Activated CD8-positive, alpha-beta memory T cell treated with anti-CD3 and anti-CD28 coated beads for 24 hours (primary cell): ENCODE data around the gene CPPED1.

Source experiments
- DNase-seq: peaks from one replicate; pipeline ENCODE4 v3.0.0-alpha.2; 2020

Gene CPPED1

DNA sequence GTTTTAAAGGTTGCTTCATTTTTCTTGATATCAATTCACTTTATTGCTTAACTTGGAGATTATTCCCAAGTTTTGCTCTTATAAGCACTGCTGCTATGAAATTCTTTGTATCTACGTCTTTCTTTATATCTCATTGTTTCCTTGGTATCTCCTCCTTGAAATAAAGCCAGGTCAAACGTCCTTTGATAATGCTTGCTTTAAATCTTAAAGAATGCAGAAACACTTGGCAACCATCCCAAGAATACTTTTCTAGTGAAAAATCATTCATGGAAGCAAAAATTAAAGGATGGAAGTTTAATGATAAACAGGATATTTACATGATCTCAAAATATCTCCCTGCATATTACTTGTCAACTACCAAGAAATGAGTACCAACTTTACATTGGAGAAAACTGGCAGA lies 175.2 kb downstream of the CPPED1 start:
- no peak for DNase-seq

DNA sequence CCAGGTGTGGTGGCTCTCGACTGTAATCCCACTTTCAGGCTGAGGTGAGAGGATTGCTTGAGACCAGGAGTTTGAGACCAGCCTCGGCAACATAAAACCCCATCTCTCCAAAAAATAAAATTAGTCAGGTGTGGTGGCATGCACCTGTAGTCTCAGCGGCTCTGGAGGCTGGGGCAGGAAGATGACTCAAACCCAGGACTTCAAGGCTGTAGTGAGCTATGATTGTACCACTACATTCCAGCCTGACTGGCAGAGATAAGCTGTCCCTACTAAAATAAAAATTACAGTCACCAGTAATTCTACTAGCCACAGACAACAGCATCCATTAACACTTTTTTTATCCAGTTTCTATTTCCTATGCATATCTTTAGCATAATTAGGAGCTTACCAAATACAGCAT lies 176.3 kb downstream of the CPPED1 start:
- DNase-seq = peak; percentile 15

DNA sequence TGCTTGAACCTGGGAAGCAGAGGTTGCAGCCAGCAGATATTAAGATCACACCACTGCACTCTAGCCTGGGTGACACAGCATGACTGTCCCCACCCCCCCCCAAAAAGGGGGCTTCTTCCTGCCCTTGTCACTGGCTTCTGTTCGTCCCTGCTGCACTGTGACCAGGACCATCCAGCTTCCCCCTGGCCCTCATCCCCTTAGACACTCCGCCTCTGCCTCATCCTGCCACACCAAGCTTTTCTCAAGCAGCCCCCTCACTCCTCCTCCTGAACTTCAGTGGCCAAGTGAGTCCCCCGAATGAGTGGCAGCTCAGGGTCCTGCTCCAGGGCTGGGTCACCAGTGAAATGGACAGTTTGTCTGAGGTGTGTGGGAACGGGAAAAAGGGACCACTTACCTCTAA lies 177.3 kb downstream of the CPPED1 start:
- no peak for DNase-seq

DNA sequence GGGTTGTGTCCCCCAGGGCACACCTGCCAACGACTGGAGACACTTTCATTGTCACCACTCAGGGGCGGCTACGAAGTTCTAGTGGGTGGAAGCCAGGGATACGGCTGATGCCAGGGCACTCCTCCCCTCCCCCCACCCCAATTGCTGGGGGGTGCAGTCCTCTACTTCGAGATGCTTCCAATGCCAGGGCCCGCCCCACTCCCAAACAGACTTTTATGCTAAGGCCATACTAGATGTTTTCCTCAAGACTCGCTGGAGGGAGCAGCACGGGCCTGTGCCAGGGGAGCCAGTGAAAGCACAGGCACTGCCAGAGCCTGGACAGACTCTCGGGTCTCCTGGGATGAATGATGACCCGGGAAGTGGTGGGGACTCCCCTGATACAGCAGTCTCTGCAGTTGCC lies 178.0 kb downstream of the CPPED1 start:
- no peak for DNase-seq

DNA sequence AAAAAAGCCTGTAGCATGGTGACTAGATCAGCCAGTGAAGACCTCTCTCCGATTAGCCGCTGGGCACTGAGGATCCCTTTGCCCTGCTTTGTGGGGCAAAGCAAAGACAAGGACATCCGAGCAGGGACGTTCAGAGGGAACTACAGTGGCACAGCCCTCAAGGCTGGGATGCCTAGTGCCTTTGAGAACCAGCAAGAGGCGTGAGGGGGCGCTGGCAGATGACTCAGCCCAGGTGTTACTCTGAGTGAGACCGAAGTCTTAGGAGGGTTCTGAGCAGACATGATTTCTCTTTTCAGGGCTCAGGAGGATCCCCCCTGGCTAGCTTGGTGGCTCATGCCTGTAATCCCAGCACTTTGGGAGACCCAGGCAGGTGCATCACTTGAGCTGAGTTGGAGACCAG lies 178.6 kb downstream of the CPPED1 start:
- peak; percentile 52 for DNase-seq

DNA sequence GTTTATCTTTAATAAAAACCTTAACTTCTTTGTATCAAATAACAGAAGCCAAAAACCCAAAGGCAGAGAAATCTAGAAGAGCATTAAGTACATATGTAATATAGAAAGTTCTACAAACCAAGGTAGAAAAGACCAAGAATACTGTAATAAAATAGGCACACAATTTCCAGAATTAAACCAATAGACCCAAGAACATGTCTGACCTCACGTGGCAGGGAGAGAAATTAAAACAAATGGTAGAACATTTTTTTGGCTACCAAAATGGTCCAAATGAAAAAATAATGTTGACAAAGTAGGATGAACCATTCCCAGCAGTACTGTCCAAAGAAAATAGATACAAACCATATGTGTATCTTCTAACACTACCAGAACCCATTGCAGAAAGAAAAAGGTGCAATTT lies 183.5 kb downstream of the CPPED1 start:
- no peak for DNase-seq

DNA sequence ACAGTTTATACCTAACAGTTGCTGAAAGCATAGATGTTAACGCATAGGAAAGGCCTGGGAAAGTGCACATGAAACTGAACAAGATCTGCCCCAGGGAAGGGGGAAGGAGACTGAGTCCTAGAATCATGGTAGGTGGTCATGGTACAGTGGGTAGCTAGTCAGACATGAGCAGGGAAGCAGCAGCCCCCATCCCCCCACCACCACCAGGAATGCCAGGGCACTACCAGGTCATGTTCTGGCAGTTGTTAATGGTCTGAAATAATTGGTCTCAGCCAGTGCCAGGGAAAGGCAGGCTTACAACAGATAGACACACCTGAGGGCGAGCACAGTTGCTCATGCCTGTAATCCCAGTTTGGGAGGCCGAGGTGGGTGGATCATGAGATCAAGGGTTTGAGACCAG lies 185.2 kb downstream of the CPPED1 start:
- no peak for DNase-seq

DNA sequence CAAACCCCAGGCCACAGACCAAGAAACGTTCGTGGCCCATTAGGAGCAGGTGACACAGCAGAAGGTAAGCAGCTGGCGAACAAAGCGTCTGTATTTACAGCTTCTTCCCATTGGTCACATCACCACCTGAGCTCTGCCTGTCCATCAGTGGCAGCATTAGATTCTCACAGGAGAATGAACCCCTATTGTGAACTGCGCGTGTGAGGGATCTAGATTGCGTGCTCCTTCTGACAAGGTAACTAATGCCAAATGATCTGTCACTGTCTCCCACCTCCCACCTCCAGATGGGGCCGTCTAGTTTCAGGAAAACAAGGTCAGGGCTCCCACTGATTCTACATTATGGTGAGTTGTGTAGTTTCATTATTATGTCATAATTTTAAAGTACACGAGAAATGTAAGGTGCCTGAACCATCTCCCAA lies 186.3 kb downstream of the CPPED1 start:
- no peak for DNase-seq

DNA sequence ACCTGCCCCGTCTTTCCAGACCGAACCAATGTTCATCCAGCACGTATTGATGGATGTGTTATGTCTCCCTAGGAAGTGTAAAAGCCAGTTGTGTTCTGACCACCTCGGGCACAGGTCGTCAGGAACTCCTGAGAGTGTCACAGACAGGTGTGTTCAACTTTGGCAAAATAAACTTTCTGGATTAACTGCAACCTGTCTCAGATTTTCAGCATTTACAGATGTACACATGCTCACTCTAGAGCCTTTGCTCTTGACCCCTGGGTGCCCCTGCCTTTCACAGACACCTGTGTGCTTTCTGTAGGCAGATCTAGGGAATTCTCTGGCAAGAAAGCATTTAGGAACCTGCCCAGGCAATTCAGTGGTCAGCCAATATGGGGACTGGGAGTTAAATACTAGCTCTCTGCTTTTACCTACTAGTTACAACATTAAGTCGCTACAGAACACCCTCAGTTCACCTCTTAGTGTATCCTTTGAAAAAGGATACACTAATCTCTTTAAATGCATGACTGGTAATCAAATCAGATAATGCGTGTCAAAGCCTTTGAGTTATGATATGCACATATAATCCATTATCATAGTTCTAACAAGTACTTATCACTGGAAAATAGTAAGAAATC lies 188.9 kb downstream of the CPPED1 start:
- no peak for DNase-seq

DNA sequence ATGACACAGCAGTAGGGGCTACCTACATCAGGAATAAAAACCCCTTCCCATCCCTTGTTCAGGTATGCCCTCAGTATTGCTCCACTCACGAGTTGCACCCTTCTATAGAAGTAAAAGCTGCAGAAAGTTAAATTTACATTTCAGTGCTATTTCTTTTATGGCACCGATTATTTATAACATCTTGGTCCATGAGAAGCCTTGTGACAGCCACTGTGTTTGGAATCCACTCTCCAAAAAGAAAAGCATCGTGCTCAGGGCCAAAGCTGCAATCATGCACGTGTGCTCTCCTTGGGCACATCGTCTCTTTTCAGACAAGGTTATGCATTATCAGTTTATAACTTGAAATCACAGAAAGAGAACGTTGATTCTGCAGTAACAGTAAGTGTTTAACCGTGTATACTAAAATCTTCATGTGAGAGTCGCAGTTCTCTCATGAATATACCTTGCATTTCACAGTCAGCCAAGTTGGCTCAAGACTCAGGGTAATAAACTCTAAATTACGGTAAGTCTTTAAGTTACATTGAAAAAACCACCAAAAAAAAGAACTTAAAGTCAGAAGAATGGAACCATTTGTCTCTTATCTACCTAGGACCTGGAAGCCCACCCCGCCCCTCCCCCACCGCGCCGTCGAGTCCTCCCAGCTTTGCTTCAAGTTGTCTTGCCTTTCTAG lies 189.6 kb downstream of the CPPED1 start:
- no peak for DNase-seq

DNA sequence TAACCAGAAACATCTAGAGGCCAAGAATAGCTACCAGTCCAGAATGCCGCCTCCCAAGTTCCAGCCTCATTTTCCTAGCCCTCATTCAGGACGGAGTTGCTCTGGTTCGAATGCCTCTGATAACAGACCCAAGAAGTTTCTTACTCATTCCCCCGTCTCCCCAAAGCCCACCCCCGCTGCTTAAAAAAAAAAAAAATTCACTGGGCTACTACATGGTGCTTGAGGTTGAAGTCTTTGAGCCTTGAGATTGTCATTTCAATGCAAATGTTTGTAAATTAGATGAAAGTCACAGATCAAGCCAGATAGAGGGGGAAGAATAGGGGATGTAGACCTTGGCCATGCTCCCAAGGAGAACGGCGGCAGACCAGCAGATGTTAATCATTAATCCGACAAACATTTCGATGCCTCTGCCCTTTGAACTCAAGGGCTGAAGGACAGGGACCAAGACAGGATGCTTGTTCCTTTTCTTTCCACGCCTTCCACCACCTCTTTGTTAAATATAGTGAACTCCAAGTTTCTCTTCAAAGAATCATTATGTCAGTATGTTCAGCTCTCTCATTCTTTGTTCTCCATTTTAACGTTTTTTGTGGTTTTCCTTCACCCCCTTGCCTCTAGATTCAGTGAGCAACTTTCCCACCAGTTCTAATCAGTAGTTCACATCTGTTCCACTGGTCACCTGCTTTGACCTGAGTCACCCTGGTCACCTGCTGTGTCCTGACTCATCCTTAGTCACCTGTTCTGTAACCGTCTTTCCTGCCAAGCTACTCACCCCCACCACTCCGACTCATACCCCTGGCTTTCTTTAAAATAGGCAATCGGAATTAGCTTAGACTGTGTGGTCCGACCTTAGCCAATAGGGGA lies 190.3 kb downstream of the CPPED1 start:
- DNase-seq = peak; percentile 63

DNA sequence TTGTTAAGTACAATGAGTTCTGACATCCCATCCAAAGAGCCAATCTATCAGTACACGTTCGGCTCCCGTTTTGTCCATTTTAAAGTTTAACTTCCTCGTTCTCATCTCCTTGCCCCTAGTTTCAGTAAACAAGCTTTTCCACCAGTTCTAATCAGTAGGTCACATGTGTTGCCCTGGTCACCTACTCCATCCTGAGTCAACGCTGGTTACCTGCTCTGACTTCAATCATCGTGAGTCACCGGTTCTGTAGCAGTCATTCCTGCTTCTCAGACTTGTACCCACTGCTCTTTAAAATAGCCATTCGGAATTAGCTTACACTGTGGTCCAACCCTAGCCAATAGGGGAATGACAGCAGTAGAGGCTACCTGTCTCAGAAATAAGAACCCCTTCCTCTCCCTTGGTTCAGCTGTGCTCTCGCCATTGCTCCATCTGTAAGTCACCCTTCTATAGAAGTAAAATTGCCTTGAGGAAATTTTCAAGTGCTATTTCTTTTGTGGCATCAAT lies 191.0 kb downstream of the CPPED1 start:
- DNase-seq = no peak

DNA sequence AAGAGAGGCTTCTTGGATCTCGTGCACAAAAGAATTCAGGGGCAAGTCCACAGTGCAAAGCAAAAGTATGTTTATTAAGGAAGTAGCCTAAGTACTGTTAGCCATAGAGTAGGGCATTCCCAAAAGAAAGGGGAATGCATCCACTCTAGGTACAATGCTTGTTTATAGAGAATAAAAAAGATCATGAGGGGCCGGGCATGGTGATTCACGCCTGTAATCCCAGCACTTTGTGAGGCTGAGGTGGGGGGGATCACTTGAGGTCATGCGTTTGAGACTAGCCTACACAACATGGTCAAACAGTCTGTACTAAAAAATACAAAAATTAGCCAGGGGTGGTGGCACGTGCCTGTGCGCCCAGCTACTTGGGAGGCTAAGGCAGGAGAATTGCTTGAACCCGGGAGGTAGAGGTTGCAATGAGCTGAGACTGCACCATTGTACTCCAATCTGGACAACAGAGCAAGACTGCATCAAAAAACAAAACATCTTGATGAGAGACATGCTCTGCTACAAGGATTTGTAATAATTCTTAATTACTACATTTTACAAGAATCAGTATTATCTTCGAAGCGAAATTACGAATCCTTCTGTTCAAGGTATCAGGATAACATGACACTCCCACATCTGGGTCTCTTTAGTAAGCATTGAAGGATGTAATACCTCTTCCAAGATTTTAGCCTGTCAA lies 191.6 kb downstream of the CPPED1 start:
- no peak for DNase-seq

DNA sequence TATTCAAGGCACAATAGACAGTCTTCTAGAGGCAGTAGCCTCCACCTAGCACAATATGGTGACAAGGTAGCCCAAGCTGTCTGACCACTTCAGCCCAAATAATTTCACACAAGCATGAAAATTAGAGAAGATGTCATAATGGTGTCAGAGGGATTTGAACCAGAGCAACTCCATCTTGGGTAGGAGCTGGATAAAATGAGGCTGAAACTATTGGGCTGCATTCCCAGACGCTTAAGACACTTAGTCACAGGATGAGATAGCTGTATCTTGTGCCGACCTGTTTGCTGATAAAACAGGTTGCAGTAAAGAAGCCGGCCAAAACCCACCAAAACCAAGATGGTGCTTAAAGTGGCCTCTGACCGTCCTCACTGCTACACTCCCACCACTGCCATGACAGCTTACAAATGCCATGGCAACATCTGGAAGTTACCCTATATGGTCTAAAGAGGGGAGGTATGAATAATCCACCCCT lies 192.6 kb downstream of the CPPED1 start:
- DNase-seq = no peak

DNA sequence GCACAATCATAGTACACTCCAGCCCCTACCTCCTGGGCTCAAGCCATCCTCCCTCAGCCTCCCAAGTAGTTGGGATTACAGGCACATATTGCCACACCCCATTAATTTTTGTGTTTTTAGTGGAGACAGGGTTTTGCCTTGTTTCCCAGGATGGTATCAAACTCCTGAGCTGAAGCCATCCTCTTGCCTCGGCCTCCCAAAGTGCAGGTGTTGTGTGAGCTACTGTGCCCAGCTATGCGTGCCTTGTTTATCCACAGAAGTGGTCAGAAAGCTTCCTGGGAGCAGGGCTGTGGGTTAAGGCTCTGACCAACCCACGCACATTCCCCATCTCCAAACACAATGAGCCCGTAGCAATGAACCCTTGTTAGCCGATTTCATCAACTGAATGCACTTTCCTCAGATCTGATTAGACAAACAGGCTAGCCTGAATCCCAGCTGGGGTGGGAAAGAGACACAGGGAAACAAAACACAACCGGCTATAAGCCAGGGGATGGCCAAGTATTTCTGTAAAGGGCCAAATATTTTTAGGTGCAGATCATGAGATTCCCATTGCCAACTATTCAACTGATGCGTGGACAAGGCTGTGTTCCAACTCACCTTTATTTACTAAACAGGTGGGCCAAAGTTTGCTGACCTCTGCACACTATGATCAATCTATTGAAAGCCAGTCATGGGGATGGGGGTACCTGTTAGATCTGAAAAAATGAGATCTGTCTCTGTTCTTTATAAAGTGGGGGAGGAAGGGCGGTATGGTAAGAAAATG lies 193.6 kb downstream of the CPPED1 start:
- no peak for DNase-seq
